NCI-H2196 treated with DMSO at 0.1 percent for 48 hours (cell line): ENCODE results near the gene CHL1.
"Not testable (repeated sequence)": the region's sequence is repeated elsewhere in the genome, so short reads cannot be mapped to it uniquely, and the experiment has no call there.

Experiments
- DNase-seq: peaks from one replicate; lab custom pipeline; 2025; ENCODE audit not compliant: unreplicated experiment; lab: John Stamatoyannopoulos, UW

Gene CHL1

DNA sequence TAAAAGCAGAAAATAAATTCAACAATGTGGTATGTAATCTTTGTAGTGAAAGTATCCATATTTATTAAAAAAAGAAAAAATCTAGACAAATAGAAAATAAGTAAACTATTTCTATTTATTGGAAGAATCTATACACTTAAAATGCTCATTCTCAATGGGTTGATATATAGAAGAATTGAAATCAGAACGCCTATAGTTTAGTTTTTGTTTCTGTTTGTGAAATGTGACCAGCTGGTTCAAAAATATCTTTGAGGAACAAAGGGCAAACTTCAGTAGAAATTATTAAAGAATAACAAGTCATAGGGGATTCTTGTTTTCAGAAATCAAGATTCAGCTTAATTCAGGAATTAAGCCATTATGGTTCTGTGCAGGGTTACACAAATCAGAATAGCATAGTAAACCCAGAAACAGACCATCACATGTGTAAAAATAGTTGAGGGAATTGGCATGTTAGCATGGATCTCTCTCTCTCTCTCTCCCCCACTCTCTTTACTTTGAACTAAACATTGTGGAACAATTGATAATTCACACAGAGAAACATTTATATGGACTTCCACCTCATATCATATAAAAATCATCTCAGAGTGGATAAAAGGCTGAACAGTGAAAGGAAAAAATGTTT is 134.0 kb downstream of the CHL1 start:
- DNase-seq = no peak

DNA sequence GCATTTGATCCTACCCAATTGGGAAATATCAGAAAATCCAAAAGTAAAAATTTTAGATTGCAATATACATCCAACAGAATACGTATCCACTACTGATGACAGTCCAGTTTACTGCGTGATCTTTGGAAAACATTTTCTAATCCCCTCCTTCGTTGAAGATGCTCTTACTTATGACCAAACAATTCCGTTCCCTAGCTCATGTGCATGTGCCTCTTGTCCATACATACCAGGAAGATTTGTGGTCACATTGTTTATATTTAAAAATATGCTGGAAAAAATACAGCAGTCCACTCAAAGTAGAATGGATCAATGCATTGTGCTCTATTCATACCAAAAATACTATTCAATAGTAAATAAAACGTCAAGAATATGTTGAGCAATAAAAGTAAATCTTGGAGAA is 135.3 kb downstream of the CHL1 start:
- no peak for DNase-seq

DNA sequence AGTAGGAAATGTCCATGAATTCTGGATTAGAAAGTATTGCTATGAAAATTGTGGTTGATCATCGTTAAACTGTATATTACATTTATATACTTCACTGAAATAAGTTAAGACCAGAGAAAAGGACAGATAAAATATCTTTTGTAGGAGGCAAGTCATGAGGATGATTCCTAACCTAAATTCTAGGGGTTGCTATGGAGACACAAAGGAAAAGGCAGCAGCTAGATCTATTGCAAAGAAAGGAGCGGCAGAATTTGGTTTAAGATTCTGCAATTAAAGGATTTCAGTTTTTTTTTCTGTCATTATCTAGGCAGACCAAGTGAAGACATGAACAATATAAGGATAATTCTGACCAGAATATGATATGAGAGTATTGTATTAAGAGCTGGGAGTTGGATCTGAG is 136.1 kb downstream of the CHL1 start:
- DNase-seq = no peak

DNA sequence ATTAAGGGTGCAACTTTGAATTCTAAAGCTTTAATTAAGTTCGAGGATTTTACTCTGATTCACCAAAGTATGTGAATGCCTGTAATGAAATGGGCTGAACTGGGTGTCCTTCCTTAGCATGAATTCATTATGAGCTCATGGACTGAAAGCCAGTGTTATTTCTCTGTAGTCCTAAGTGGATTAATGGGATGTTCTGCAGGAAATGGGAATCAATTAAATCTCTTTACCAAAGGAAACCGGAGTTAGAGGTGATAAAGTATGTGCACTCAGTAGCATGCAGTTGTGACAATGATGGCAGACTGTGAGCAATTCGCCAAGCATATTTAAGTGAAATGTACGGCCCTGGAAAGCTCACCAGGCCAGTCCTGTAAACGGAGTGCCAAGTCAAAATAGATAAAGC is 138.7 kb downstream of the CHL1 start:
- no peak for DNase-seq

DNA sequence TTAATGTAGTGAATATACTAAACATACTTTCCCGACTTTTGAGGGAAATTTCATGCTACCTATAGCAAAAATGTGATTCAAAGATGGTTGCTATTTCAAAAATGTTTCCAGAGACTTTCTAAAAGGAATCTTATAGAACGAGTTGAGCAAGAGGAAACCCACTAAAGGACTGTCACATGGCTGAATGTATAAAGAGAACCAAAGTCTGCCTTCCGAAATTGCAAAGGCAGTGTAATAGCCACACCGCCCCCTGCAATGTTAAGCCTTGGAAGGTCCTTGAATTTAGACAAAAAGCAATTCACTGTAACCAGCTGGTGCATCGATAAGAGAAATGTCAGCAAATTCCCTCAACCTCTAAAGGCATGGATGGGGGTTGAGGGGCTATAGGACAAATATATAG is 142.8 kb downstream of the CHL1 start:
- no peak for DNase-seq

DNA sequence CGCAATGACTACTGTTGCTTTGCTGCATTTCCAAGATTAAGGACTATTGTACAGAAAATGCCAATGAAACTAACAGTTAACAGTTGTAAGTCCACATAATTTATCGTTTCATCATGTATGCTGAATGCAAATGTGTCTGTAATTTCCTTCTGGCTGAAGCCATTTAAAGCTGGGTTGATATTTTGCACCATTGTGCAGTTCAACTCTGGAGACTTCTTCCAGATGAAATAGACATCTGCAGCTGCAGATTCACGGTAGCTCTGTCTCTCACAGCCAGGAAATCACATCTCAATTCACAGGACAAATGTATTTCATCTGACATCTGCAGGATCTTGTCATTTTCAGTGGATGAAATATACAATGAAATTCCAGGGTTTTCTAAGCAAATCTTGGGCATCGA is 145.4 kb downstream of the CHL1 start:
- DNase-seq = no peak

DNA sequence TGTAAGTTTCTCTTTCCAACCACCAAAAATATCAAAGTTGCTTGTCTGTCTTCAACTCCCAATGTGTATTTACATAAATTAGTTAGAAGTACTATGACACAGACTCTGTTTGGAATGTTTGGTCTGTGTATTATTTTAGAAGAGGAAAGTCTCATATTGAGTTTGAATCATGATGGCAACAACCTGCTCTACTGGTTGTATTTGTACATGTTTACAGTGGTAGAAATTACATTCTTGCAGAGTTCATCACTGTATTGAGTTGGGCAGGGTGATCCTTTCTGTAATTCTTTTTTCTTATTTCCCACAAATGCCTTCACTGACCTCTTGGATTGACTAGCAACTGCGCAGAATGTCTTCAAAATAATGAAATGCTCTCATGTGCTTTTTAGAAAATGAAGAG is 149.6 kb downstream of the CHL1 start:
- no peak for DNase-seq

DNA sequence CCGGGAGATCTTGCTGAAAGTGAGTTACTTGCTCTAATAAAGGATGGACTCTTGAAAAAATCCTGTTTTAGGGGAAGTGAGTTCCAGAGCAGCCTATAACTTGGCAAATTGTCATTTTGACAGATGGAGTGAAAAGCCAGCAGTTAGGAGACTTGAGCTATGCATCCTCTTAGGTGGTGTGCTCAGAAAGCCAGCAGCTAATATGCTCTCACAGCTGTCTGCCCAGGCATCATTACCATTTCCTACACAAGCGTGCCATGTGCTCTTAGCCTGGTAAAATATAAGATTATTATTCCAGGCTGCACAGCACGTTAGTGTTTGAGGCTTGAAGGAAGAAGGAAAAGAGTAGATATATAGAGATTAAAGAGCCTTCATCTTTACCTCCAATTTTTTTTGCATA is 151.0 kb downstream of the CHL1 start:
- no peak for DNase-seq

DNA sequence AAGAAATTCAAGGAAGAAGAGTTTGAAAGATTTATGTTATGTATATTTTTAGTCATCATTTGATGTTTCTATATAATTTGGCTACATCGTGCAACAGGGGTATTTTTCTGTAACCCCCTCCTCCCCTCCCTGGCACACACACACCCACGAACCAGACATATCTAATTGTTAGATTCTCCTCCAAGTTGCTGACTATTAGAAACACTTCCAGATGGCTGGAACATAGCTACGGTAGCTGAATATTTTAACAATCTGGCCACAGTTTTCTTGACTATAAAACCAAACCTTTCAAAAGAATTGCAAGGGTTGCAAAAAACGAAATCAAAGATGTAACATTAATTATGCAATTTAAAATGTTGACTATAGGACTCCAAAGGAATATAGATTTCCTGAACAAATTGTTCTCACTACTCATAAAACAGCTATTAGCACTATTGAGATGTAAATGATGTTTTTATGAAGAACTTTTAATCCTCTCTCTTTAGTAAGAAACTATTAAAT is 154.4 kb downstream of the CHL1 start:
- DNase-seq = no peak

DNA sequence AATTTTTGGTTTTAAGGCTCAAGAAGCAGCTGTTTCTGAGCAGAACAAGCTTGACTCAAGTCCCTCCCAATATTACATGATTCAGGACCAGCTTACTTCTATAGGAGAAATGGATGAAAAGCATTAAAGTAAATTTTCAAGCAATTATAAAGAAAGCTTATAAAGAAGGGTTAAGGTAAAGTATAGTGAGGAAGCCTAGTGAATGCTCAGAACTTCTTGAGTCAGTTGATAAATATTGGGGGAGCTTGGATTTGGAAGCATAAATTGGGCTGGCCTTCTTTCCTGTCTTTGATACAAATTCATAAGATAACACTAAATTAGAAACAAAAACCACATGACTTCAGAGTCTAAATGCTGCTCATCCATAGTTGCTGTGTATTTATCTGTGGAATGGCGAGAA is 156.0 kb downstream of the CHL1 start:
- DNase-seq = no peak

DNA sequence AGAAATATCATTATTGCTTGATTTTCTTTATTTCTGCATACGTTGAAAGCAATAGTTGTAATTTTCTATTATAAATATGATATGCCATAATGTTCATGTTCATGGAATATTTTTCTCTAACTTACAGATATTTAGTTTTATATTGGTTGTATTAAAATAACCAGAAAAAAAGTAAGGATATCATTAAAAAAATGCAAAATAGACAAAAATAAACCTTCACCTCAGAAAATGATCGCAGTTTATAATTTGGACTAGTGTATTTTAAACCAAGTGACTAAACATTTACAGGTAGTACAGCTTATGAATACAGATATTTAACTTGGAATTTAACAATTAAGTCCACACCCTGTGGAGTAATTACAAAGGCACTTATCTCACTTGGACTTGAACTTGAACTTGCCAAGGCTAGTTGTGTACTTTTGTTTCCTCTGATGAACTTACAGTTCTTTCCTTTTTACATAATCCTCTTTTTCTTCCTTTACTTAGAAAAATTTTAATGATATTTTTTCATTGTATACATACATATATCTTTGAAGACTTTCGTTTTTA is 156.7 kb downstream of the CHL1 start:
- DNase-seq = no peak

DNA sequence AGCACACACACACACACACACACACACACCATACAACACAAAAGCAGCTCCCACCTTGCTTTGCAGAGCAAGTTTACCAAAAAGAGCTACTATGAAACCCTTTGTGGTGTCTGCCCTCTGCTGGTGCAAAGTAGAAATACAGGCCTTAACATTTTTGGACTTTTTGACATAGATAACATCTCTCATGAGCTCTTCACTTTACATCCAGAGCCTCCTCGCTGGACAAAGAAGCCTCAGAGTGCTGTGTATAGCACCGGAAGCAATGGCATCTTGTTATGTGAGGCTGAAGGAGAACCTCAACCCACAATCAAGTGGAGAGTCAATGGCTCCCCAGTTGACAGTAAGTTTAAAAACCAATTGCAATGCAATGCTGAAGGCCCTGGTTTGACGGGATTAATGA is 157.9 kb downstream of the CHL1 start:
- no peak for DNase-seq

DNA sequence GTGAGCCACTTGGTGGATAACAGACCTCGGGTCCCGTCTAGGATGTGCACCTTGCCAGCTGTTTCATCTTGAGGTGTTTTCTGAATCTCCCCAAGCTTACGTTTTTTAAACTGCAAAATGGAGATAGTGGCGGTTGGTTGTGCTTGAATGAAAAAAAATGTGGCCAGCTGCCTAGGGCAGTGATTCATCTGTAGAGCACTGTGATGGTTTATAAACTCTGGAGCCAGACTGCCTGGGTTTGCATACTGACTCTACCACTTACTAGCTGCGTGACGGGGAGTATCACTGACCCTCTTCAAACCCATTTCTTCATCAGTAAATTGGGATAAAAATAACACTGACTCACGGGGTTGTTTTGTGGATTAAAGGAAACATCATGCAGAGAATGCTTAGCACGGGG is 159.1 kb downstream of the CHL1 start:
- no peak for DNase-seq

DNA sequence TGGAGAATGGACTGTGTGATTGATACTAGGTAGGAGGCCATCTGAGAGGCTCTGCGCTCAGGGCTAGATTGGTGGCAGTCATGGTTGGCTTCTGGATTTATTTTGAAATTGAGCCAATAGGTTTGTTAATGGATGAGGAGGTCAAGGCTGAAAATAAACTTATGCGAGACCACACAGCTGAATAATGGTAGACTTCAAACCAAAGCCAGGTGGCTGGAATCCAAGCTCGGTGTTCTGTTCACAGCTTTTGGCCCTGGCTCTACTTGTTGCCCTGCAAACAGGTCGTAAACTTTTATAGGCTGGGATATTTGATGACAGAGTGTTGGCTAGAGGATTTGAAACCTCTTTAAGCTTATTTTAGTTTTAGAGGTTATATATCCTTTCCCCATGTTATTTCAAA is 160.4 kb downstream of the CHL1 start:
- no peak for DNase-seq

DNA sequence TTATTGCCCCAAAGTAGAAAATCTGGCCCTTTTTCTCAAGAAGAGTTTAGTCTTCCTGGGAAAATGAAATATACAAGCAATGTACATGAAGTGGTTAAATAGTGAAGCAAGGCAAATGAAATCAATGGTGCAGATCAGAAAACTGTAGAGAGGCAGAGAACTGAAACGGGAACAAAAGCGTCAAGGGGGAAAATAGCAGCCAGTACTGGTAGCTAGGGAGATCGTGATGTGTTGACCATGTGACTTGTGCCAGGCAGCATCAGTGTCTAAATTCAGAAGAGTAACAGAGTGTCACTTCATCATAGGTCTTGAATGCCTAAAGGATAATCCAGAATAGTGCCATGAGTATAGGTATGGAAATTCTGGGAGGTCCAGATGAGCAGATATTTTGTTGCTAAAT is 163.1 kb downstream of the CHL1 start:
- no peak for DNase-seq

DNA sequence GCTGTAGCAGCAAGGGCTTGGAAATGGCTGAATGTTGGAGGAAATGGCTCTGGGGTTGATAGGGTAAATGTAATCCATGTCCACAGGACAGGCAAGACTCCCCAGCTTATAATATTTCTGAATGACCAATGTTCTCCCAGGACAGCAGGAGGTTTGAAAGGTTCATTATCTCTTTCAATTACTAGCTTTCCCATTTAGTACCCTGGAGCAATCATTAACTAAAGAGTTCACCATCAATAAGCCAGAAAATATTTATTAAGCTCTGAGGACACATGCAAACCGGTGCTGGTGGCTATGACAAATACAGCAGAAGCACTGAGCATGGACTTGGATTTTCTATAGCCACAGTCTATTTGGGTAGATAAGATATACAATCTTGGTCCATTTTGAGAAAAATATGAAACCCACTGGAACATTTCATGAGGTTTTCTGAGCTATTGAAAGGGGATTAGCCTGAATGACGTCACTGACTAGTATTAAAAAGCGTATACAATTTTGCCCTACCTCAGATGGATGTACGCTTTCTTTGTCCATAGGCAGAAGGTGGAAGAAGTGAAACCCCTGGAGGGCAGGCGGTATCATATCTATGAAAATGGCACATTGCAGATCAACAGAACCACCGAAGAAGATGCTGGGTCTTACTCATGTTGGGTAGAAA is 166.2 kb downstream of the CHL1 start:
- no peak for DNase-seq

DNA sequence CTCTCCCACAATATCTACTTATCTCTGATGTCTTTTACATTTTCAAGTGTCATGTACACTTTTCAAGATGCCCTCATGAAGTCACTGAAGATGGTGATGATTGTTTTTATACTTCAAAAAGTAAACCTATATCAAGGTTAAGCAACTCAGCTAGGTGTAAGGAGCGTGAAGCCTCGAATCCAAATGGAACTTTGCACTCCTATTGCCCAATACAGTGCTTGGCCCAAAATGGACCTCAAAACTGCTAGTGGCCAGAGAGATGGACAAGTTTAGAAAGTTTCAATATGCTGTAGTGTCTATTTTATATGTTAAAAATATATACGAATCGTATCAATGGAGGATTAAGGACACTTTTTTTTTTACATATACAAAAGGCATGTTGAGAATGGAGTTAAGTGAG is 167.7 kb downstream of the CHL1 start:
- DNase-seq = no peak

DNA sequence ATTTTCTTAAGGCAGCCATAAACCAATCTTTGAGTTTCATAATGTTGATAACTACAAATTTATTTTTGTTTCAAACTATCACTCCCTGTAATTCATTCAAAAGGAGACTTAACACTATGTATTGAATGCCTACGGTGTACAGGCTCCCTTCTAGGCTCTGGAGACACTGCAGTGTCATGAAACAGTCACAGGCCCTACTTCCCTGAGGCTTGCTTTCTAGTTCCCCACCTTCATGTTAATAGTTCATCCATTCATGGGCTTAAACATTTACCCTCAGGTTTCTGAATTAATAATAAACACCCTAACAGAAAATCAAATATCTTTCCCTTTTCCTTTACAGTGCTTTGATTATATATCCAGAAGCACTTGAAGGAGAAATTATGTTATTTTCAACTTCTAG is 168.7 kb downstream of the CHL1 start:
- DNase-seq = no peak

DNA sequence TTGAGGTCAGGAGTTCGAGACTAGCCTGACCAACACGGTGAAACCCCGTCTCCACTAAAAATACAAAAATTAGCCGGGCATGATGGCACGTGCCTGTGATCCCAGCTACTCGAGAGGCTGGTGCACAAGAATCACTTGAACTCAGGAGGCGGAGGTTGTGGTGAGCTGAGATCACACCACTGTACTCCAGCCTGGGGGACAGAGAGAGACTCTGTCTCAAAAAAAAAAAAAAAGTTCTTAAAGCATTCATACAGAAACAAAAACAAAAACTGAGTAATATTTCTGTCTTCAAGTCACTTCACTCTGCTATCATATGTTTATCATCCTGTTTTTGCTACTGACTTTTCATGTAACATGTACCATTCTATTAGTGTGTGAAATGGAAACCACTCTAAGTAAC is 169.7 kb downstream of the CHL1 start:
- not testable (repeated sequence) for DNase-seq

DNA sequence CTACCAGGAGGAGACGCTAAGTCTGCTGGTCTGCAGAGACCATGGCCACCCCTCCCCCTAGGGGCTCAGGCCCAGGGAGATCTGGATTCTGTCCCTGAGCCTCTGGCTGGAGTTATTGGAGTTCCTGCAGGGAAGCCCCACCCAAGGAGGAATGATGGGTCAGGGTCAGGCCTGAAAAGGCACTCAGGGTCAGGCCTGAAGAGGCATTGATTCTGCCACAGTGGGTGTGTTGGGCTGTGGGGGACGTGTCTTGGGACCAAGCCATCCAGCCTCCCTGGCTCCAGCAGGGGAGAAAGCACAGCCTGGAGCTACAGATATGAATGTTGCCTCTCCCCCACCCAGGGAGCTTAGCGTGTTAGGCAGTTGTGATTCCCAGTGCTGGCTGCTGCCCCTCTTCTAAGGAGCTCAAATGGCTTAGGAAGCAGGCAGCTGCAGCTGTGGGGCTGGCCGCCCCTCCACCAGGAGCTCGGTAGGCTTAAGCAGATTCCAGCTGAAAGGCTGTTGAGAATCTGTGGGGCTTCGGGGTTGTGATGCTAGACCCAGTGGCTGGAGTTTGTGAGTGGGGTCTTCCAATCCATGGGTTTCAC is 176.7 kb downstream of the CHL1 start:
- DNase-seq = no peak

DNA sequence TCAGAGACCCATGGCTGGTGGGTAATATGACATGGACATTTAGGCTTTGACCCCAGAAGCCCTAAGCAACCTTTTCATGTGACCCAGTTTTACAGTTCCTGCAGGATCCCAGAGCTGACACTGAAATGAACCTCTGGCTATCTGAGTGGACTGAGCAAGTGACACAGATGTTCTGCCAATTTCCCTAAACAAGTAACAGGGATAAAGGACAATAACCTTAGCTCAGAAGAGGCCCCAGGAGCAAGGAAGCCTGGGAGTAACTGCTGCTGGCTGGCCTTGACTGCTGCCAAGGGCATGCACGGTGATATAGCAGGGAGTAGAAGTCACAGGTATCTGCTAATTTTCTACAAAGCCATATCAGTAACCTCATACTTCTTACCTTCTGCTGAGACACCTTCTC is 177.9 kb downstream of the CHL1 start:
- DNase-seq = no peak

DNA sequence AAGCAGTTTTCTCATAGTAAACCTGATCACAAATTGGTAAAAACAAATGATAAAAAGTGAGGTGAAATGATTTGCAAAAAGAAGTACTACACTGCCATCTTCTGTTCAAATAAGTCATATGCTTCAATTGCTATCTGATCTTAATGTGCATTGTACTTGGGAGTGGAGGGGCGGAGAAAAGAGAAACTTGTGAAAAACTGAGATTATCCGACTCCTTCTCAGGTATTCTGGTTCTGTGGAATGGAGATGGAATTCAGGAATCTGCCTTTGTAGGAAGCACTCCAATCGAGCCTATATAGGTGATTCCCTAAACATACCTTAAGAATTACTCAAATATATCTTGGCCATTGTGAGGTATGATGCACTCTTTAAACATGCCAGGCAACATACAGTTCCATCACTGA is 180.6 kb downstream of the CHL1 start:
- DNase-seq = no peak
